Activated T-helper 9 cell treated with anti-CD3 and anti-CD28 coated beads, Interleukin-2, amount 50 U/mL, for 16 hours (primary cell): ENCODE measurements around the gene KNOP1.
"Not testable (repeated sequence)": the region's sequence is repeated elsewhere in the genome, so short reads cannot be mapped to it uniquely, and the experiment has no call there.

Experiments used
- DNase-seq: peaks from one replicate; pipeline ENCODE4 v3.0.0-alpha.2; 2020; ENCODE audit warnings: low read depth

The KNOP1 gene

DNA sequence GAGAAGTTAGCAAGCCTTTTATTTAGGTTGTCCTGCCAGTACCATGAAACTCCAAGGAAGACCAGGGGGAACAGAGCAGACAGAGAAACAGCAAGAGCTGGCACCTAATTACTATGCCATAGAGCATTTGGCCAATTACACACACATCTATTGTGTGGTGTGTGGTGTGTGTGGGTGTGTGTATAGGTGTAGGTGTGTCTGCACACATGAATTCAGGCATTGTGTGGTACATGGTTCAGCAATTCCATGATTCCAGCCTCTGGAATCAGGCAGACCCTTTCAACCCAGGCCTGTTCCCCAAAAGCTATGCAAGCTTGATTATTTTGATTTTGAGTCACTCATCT lies 25.8 kb upstream of the KNOP1 start:
- no peak for DNase-seq

DNA sequence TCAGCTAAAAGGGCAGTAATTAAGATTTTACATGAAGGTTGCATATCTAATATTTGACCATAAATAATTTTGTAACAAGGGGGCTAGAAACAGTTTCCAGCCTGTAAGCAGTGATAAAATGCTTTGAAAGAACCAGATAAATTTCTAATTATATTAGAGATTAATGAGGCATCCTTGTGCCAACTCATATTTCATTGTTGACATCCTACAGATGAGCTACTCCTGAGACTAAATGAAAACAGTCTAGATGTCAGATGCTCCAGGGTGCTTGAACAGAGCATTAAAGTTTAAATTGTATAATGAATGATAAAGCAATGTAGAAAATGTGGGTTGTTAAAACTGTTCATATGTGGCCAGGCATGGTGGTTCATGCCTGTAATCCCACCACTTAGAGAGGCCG lies 23.3 kb upstream of the KNOP1 start:
- no peak for DNase-seq

DNA sequence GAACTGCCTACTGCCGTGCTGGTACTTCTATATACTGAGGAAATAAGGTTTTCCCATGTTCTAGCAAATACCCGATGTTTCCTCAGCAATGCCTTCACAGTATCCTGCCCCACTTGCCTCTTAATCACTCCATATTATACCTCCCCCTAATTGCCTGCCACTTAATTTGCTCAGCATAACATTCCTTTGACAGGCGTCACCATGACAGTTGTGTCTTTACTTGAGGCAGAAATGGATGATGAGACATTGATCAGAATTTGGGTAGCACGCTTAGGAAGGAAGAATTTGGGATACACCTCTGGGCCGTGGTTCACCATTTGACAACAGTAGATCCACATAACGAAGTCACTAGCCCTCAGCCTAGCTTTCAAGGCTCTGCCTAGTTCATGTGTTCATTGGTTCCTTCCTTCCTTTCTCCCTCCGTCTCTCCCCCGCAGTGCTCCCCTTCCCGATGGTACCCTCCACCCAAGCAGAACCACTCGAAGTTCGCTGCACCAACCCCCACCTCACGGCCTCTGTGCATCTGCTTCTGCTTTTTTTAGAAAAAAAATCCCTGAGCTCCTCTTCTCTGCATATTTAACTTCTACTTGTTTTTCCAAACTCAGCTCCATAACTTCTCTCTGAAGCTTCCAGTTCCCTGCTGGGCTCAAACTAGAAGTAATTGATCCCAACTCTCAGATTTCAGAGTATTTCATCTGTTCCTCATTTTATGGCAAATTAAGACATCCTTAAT lies 19.4 kb upstream of the KNOP1 start:
- no peak for DNase-seq

DNA sequence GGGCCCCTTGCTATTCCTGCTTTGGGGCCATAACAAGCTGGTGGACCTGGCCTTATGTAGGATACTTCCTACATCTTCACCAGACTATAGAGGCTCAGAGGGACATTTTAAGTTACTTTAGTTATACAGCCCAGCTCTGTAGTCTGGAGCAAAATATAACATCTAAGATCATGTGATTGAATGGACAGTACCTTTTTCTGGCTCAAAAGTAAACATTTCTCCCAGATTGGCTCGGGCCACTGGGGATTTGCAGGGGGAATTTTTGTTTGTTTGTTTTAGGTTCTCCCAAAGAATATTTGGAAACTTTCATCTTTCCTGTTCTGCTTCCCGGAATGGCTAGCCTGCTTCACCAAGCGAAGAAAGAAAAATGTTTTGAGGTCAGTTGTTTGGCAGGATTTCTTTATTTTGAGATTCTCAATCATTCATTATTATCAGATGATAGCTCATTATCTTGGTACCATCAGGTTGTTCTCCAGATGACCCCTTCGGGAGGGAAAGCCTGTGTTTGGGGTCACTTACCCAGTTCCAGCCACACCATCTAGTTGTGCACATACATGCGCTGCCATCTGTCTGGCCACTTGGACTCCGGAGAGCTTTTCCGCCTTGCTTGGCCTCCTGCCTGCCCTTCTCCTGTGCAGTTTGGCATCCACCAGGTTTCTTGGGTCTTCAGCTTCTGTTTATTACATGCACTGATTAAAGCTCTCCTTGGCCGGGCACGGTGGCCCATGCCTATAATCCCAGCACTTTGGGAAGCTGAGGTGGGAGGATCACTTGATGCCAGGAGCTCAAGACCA lies 17.2 kb upstream of the KNOP1 start:
- no peak for DNase-seq

DNA sequence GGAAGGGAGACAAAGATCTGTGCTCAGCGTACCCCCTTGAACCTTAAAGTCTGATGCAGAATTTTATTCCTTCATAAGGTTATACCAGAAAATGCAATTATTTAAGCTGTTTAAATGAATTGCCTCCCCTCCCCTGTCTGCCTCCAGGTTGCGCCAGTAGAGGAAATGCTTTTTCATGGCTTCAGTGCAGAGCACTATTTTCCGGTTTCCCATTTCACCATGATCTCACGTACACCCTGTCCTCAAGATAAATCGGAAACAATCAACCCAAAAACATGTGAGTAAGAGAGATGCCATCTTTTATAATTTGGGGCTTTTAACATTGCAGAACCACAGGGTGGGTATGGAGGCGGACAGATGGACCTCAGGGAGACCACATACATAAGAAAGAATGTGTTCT lies 15.5 kb upstream of the KNOP1 start:
- DNase-seq = no peak

DNA sequence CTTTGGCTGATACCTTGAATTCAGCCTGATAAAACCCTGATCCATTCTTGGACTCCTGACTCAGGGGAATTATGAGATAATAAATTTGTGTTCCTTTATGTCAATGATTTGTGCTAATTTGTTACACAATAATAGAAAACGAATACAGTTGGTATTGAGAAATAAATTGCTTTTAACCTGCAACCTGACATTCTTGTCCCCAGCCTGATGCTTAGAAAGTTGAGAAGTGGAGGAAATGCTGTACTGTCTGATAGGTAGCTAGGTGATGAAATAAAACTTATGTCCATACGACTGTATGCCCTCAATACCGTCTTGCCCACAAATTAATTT lies 10.6 kb upstream of the KNOP1 start:
- DNase-seq = no peak

DNA sequence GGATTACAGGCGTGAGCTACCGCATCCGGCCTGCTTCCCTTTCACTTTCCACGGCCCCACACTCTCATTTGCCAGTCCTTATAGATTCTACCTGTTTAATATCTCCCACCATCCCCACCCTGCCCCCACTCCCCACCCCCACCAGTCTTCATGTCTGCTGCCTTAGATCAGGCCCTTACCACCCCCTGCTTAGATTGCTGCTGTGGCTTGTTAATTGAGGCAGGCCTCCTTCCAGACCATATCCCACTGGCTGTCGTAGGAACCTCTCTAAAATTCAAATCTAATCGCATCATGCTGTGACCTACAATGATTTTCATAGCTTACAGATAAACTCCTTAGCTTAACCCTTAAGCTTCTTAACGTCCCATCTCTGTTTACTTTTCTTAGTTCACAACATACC lies 5.0 kb upstream of the KNOP1 start:
- no peak for DNase-seq

DNA sequence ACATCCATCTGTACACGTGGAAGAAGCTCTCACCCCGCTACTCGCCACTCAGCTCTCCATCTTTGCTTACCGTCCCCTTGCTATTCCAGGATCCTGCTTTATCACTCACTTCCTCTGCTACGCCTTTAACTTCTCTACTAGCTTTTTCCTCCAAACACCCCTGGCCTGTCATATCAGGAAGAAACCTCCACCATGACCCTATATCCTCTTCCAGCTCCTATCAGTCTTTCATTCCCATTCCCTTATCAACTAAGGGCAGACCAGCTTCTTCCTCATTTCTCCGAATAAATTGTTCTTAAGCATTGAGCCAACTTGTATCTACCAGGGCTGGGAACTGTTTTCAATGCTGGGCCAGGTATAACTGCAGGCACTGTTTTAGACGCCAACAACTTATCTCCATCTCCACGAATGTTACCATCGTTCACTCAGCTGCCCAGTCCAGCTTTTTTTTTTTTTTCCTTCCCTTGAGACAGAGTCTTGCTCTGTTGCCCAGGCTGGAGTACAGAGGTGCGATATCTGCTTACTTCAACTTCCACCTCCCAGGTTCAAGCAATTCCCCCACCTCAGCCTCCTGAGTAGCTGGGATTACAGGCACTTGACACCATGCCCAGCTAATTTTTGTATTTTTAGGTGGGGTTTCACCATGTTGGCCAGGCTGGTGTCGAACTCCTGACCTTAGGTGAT lies 4.4 kb upstream of the KNOP1 start:
- DNase-seq = no peak

DNA sequence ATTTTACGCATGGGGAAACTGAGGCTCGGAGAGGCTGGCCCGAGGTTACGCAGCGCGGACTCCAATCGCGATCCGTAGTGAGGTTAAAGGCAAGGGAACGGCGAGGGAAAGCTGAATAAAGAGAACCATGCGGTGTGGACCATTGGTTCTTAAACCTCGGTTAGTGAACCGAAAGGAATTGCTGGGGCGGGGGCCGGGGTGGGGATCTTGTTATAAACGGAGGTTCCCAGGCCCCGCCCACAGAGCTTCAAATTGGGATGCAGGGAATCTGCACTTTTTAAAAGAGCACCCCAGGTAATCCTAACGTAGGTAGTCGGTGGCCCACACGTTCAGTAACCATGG lies 568 bp upstream of the KNOP1 start:
- no peak for DNase-seq

DNA sequence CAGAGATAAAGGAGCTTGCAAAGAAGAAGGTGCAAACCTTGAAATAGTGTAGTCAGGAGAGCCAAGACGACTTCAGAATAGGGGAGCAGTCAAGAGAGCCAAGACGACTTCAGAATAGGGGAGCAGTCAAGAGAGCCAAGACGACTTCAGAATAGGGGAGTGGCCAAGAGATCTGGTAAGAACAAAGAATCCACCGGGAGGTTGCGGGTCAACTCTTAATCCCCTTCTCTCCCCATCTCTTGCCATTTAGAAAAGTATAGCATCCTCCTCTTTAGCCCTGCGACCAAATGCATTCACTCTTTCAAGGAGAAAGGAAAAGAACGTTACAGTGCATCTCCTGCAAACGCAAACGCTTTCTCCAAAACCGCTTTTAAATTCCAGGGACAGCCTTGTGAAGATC lies 713 bp downstream of the KNOP1 start:
- no peak for DNase-seq

DNA sequence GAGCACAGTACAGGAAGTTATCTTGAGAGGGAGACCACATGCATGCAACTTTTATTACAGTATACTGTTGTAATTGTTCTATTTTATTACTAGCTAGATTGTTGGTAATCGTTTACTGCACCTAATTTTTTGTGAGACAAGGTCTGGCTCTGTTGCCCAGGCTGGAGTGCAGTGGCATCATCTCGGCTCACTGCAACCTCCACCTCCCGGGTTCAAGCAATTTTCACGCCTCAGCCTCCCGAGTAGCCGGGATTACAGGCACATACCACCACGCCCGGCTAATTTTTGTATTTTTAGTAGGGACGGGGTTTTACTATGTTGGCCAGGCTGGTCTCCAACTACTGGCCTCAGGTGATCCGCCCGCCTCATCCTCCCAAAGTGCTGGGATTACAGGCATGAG lies 1.3 kb downstream of the KNOP1 start:
- not testable (repeated sequence) for DNase-seq

DNA sequence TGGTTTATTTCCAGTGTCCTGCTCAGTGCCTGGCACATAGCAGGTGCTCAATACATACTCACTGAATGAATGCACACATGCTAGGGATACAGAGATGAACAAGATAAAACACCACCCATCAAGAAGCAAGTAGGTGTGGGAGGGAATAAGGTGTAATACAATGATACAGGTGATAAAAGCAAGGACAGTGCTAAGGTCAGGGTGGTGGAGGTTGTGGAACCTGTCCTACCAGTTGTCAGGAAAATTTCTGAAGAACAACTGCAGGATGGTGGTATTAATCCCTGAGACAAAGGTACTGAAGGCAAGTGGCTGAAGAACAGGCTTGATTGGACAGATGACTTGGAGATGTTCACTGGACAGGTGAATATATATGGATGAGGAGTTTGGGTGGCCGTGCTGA lies 1.8 kb downstream of the KNOP1 start:
- DNase-seq = no peak

DNA sequence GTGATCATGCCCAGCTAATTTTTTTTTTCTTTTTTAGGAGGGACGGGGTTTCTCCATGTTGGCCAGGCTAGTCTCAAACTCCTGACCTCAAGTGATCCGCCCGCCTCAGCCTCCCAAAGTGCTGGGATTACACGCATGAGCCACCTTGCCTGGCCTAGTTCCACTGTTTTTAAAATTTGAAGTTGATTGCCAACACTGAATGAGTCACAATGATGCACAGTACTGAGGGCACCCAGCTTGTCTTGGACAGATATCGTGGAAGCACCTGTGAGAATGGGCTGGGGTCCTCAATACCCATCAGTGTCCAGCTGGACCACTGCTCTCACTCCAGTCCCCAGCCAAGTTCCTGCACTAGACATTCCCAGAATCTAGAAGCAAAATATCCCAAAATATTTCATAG lies 2.5 kb downstream of the KNOP1 start:
- DNase-seq = no peak

DNA sequence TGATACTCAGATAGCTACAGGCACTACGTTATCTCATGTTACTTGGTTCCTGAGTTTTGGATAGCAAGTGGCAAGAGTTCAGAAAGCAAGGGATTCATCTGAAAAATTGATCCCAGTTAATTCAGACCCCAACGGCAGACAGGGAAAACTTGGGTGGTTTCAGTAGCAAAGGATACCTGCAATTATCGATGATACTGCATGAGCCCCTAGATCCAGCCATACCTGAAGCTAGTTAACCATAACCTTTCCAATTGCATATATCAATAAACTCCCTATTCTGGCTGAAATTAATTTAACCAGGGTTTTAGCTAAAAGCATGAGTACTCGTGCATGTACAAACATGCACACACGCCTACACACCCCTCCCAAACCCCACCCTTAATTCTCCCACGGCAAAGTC lies 4.3 kb downstream of the KNOP1 start:
- no peak for DNase-seq

DNA sequence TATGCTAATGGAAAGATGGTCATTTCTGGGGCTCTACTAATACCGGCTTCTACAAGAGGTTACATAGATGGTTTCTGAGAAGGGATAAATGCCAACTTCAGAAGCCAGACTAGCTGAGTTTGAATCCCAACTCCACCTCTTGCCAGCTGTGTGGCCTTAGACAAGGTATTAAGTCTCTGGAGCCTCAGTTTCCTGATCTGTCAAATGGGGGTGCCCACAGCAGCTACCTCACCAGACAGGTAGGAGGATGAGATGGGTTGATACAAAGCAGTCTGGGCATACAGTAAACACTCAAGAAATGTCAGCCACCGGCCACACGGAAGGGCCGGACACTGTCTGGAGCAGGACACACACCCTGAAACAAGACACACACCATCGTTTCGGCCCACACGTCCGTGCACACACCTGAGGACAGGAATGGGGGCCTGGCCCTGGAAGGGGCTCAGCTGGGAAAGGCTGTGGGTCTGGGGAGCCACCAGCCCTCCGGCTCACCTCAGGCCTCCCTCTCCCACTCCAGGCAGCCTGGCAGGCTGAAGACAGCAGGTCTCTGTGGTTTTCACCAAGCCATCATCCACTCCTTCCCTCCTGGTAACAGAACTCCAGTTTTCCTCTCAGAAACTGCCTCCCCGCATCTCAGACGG lies 5.5 kb downstream of the KNOP1 start:
- no peak for DNase-seq

DNA sequence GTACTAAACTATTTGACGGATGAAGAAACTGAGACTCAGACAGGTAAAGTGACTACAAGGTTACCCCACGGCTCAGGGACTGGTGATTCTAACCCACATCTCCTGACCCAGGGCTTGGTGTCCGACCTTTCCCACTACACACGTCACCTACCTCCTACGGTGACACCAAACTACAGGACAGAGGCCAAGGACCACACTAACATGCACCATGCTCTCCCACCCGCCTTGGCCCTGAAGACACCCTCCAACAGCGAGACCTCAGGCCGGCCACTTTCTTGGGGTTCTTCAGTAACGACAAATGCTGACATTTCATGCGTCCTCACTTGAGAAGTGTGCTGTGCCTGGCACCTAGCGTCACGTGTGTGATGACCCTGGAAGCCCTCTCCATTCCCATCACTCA lies 6.4 kb downstream of the KNOP1 start:
- DNase-seq = no peak

DNA sequence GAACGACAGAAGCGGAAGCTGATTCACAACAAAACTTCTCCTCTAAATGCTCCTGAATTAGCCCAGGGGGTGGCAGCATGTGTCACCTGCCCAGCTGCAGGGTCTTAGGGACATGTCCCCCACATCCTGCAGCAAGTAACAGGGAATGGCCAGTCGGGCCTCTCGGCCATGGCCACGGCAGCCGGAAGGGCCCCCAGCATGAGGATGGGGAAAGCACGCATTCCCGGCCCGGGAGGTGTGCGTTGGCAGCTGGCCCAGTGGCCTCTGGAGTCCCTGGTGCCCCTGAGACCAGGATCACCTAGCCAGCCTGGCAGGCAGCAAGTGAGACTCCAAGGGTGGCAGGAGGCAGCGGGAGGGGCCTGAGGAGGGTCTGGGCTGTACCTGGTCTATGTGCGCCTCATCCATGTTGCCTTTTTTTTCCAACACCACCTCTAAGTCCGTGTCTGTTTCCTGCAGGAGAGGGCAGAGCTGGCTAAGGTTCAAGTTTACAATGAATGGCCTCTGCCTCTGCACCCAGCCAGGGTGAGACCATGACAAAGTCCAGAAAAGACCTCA lies 7.0 kb downstream of the KNOP1 start:
- DNase-seq = no peak

DNA sequence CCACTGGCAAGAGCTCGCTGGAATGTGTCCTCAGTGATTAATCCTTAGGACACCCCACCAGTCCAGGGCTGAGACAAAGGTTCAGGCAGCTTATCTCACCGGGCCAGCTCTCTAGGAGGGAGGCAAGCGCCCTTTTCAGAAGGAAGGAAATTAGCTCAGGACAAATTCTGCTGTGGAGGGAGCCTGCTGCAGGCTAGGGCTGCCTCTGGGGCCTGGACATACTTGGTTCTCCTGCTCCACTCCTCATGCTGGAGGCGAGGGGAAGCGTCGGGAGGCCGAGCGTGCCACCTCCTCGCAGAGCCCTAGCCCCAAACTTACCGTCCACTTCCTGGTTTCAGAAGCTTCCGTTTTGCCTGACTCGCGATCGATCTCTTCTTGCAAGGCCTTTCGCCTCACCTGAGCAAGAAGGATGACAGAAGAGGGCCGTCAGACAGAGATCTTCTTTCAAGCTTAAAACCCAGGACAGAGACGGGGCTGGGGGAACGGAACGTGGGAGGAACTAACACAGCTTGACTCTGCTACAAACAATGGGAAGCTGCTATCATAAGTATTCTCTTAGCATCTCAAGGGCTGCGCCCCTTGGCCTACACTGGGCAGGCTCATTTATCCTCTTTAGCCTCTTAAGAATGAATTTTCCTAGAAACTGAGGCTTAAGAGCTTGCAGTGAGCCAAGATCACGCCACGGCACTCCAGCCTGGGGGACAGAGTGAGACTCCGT lies 7.7 kb downstream of the KNOP1 start:
- no peak for DNase-seq

DNA sequence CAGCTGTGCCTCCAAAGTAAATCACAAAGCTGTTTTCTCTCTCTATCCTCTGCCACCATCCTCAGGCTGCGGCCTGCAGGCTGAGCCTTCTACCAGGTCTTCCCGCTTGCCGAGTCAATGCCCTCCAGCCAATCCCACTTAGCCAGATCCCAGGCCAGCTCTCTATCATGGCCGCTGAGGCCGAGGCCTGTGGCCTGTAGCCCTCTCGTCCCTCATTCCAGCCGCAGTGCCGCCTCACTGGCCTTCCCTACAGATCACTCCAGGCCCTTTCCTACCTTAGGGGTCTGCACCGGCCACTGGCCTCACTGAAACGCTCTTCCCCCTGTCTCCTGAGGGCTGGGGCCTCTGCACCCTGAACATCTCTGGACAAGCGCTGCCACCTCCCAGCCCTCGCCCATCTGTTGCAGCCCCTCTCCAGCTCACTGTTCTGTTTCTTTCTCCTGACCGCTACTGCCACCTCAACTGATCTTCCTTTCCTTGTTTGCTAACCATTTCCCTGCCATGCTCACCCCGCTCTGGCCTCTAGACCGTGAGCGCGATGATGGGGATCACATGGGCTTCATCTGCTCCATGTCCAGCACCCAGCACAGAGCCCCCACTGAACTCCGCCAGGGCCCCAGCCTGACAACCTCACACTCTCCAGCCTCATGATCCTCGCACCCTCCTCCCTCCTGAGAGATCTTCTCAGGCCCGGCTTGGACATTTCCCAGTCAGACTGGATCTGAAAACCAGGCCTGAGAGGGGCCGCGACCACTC lies 8.5 kb downstream of the KNOP1 start:
- no peak for DNase-seq

DNA sequence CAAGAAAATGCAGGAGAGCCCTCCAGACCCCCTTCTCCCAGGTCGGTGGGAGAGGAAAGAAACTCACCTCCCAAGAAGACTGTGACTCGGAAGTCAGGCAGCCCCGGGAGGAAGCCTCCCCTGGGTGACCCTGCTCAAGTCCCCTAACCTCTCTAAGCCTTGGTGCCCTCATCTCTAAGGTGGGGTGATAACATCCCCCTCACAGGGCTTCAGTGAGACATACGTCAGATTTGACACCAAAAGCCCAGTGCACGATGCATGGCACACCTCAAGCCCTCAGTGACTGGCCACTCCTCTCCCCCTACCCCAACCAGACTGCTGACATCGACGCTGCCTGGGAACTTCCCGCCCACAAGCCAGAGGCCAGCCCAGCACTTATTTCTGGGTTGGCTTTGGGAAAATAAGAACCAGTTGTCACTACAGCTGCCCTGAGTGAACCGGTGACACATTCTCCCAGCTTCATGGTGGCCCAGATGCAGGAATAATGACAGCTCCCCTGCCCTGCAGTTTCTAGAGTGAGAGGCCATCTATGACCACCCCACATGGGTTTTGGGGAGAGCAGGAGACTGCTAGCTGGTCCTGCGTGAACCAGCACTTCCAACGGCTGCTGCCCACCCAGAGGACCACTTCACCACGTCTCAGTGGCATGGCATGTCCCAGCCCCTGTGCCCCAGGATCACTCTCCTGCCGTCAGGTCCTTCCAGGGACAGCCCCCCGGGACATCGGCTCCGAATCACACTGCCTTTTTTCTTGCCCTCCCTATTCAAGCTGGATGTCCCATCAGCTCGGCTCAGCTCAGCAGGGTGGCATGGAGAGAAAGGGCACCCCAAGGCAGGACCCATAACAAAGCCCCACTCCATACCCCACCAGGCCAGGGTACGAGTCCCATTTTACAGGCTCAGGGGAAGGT lies 9.5 kb downstream of the KNOP1 start:
- DNase-seq = no peak
